Measurements from ENCODE around the gene SLA2. TPM values are rescaled to one million over a fixed set of nuclear protein-coding genes. Genes with fewer than 3 reads are reported as not detected.

The SLA2 gene
- total RNA-seq, 1 donor from 2014 or later, result 0.18 TPM

- Mint-ChIP-seq H3K4me1 (no peaks in the 10 kb centered on the region), H3K36me3 (peaks cover 10% of the 10 kb centered on the region), H3K27ac (no peak overlapping the region), H3K4me3 (no peak overlapping the region), H3K9me3 (peaks cover 7% of the 10 kb centered on the region), H3K27me3 (ENCODE audit: low read depth) (no peaks in the 10 kb centered on the region)
- TF ChIP-seq, protein P1, sequence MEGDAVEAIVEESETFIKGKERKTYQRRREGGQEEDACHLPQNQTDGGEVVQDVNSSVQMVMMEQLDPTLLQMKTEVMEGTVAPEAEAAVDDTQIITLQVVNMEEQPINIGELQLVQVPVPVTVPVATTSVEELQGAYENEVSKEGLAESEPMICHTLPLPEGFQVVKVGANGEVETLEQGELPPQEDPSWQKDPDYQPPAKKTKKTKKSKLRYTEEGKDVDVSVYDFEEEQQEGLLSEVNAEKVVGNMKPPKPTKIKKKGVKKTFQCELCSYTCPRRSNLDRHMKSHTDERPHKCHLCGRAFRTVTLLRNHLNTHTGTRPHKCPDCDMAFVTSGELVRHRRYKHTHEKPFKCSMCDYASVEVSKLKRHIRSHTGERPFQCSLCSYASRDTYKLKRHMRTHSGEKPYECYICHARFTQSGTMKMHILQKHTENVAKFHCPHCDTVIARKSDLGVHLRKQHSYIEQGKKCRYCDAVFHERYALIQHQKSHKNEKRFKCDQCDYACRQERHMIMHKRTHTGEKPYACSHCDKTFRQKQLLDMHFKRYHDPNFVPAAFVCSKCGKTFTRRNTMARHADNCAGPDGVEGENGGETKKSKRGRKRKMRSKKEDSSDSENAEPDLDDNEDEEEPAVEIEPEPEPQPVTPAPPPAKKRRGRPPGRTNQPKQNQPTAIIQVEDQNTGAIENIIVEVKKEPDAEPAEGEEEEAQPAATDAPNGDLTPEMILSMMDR (IDR thresholded peaks at IDR 0.05; ENCODE audit: unreplicated experiment), result no peak
- DNase-seq (ENCODE audit: low spot score in 2 of 2, unreplicated experiment in 2 of 2), result no peak
Measured at GRCh38 chr20:36562724-36563123, 83.3 kb downstream of the SLA2 start.

Other genes starting within 250 kb of the SLA2 start
- 235 to 248 TPM (median 238 TPM) in 3 replicates for gene MYL9, start 104.7 kb downstream of the SLA2 start, total RNA-seq
- gene TGIF2, start 72.6 kb downstream of the SLA2 start, total RNA-seq, result 94.4 to 101 TPM (median 98.4 TPM) in 3 replicates
- 37.6 to 40.7 TPM (median 40.0 TPM) in 3 replicates for gene RAB5IF, start 40.4 kb downstream of the SLA2 start, total RNA-seq
- gene NDRG3, start 99.9 kb upstream of the SLA2 start, total RNA-seq, result 23.4 to 24.3 TPM (median 23.6 TPM) in 3 replicates
- gene DSN1, start 127.6 kb upstream of the SLA2 start, total RNA-seq, result 12.2 to 15.1 TPM (median 13.7 TPM) in 3 replicates
- 0.29 to 0.64 TPM (median 0.58 TPM) in 3 replicates for gene TLDC2, start 229.9 kb upstream of the SLA2 start, total RNA-seq

Data from mesothelial cell of epicardium (in vitro differentiated cells).